ENCODE data around the gene PAK6.
A peak's percentile ranks its signal among the peaks of the same experiment; 100 is the strongest.

PAK6 gene

GRCh38 chr15:40256638-40257235, 17.9 kb downstream of the PAK6 start:
- no peak for DNase-seq

- no peak for DNase-seq
Measured at GRCh38 chr15:40257656-40258450, 19.0 kb downstream of the PAK6 start.

- no peak for DNase-seq
Measured at GRCh38 chr15:40258544-40258943, 19.7 kb downstream of the PAK6 start.

GRCh38 chr15:40259021-40259420, 20.2 kb downstream of the PAK6 start:
- DNase-seq, result no peak

- DNase-seq, result no peak
Measured at GRCh38 chr15:40263024-40263754, 24.3 kb downstream of the PAK6 start.

GRCh38 chr15:40264321-40265153, 25.7 kb downstream of the PAK6 start:
- no peak for DNase-seq

GRCh38 chr15:40265355-40265754, 26.5 kb downstream of the PAK6 start:
- DNase-seq, result no peak

- no peak for DNase-seq
Measured at GRCh38 chr15:40265875-40266274, 27.0 kb downstream of the PAK6 start.

GRCh38 chr15:40266828-40267304, 28.0 kb downstream of the PAK6 start:
- DNase-seq, result no peak

- no peak for DNase-seq
Measured at GRCh38 chr15:40267670-40268069, 28.8 kb downstream of the PAK6 start.

- no peak for DNase-seq
Measured at GRCh38 chr15:40269604-40270003, 30.7 kb downstream of the PAK6 start.

- no peak for DNase-seq
Measured at GRCh38 chr15:40270246-40270995, 31.6 kb downstream of the PAK6 start.

- DNase-seq, result no peak
Measured at GRCh38 chr15:40271685-40272484, 33.0 kb downstream of the PAK6 start.

- no peak for DNase-seq
Measured at GRCh38 chr15:40272485-40273056, 33.7 kb downstream of the PAK6 start.

- no peak for DNase-seq
Measured at GRCh38 chr15:40273428-40273827, 34.6 kb downstream of the PAK6 start.

GRCh38 chr15:40274350-40275274, 35.7 kb downstream of the PAK6 start:
- peak; percentile 23 for DNase-seq

- no peak for DNase-seq
Measured at GRCh38 chr15:40275523-40275922, 36.7 kb downstream of the PAK6 start.

GRCh38 chr15:40275954-40276353, 37.1 kb downstream of the PAK6 start:
- no peak for DNase-seq

- no peak for DNase-seq
Measured at GRCh38 chr15:40276927-40277326, 38.1 kb downstream of the PAK6 start.

GRCh38 chr15:40277471-40277870, 38.6 kb downstream of the PAK6 start:
- DNase-seq, result no peak

All from DMS79 treated with DMSO at 0.1 percent for 48 hours (cell line).